Esophagus muscularis mucosa (tissue), 4 donors: ENCODE data around the gene ANKRD16. TPM values are rescaled to one million over a fixed set of nuclear protein-coding genes. Genes with fewer than 3 reads are reported as not detected.

Experiments
- DNase-seq: peaks from one replicate; pipeline ENCODE4 v3.0.0-alpha.2; 2017; ENCODE audit errors: extremely low spot score
- H3K27ac ChIP-seq, 4 donors: fragments of 200-600 bp; sonication (generic); replicated peaks in 1 of 4; 1 replicate in 3 of 4; 2 replicates in 1 of 4; pipeline ENCODE4 v1.5.1; 2016 to 2019; ENCODE audit warnings: mild to moderate bottlenecking in 1 of 4
- H3K27me3 ChIP-seq, 4 donors: fragments of 200-600 bp; sonication (generic); one replicate each; pipeline versions ENCODE4 v1.5.1 to v1.6.0; 2016 to 2019
- H3K36me3 ChIP-seq, 4 donors: fragments of 200-600 bp; sonication (generic); one replicate each; pipeline ENCODE4 v1.5.1; 2016 to 2019
- H3K4me1 ChIP-seq, 4 donors: fragments of 200-600 bp; sonication (generic); one replicate each; pipeline ENCODE4 v1.5.1; 2016 to 2019
- H3K4me3 ChIP-seq, 4 donors: fragments of 200-600 bp; sonication (generic); 1 replicate in 2 of 4; 2 replicates in 2 of 4; pipeline ENCODE4 v1.5.1; 2016 to 2019; ENCODE audit warnings: mild to moderate bottlenecking in 4 of 4, moderate library complexity in 1 of 4
- H3K9me3 ChIP-seq, 4 donors: fragments of 200-600 bp; sonication (generic); 1 replicate in 3 of 4; 2 replicates in 1 of 4; pipeline ENCODE4 v1.5.1; 2016 to 2019
- EP300 ChIP-seq: sonication (generic); formaldehyde crosslinking; IDR thresholded peaks from one replicate; pipeline ENCODE4 v1.6.1; 2017; ENCODE audit warnings: antibody characterized with exemption
- POLR2A ChIP-seq: fragments of 450-650 bp; IDR thresholded peaks from one replicate; pipeline ENCODE4 v1.6.1; 2017; ENCODE audit warnings: antibody characterized with exemption, moderate library complexity, mild to moderate bottlenecking, low read depth
- POLR2AphosphoS5 ChIP-seq, 2 donors: sonication (generic); formaldehyde crosslinking; IDR thresholded peaks; one replicate each; pipeline ENCODE4 v1.6.1; 2017; ENCODE audit warnings: antibody characterized with exemption in 2 of 2
- WGBS: methylation state at CpG from one replicate; pipeline ENCODE4 v1.1.5; 2018; 5-methylcytosine and 5-hydroxymethylcytosine counted together
- intact Hi-C: fragments of 100-400 bp; cut with DNase I; formaldehyde crosslinking; loops from one replicate; pipeline ENCODE4 v1.15.1; 2023
- total RNA-seq, 4 donors: library from RNA; depleted of rRNA; stranded (reverse); fragments of >200 nt; gene quantifications; one replicate each; pipeline versions ENCODE4 v1.1.0 to v1.2.1, GENCODE V29; 2016
- TF ChIP-seq, protein P1 (sequence below), 3 experiments: fragments of 200-600 bp in 2 of 3; fragments of 450-650 bp in 1 of 3; sonication (generic) in 2 of 3; IDR thresholded peaks; one replicate each; pipeline ENCODE4 v1.5.1; 2017 to 2019; ENCODE audit warnings: antibody characterized with exemption in 3 of 3, mild to moderate bottlenecking in 2 of 3, moderate library complexity in 1 of 3

Gene ANKRD16
- total RNA-seq, 4 donors from 2014 or later = 5.1 to 9.0 (median 5.9) TPM

- Histone ChIP-seq H3K27me3 (no peaks in the 10 kb centered on the region), H3K9me3 (no peaks in the 10 kb centered on the region), H3K27ac (no peak overlapping the region), H3K36me3 (peaks cover 30 to 99% (median 86%) of the 10 kb centered on the region in 4 donors), H3K4me1 (peaks cover 0 to 5% (median 0%) of the 10 kb centered on the region in 4 donors), H3K4me3 (no peak overlapping the region)
- no peak for DNase-seq
- intact Hi-C loops = no loop called here
- TF ChIP-seq, protein P1, sequence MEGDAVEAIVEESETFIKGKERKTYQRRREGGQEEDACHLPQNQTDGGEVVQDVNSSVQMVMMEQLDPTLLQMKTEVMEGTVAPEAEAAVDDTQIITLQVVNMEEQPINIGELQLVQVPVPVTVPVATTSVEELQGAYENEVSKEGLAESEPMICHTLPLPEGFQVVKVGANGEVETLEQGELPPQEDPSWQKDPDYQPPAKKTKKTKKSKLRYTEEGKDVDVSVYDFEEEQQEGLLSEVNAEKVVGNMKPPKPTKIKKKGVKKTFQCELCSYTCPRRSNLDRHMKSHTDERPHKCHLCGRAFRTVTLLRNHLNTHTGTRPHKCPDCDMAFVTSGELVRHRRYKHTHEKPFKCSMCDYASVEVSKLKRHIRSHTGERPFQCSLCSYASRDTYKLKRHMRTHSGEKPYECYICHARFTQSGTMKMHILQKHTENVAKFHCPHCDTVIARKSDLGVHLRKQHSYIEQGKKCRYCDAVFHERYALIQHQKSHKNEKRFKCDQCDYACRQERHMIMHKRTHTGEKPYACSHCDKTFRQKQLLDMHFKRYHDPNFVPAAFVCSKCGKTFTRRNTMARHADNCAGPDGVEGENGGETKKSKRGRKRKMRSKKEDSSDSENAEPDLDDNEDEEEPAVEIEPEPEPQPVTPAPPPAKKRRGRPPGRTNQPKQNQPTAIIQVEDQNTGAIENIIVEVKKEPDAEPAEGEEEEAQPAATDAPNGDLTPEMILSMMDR (IDR thresholded peaks at IDR 0.05) = no peak
- no peak for TF ChIP-seq EP300
- no peak for TF ChIP-seq POLR2AphosphoS5 (IDR thresholded peaks at IDR 0.05)
- no peak for TF ChIP-seq POLR2A
- whole genome bisulfite sequencing = 94% methylated on average over 14 of the region's 14 CpGs
Measured at GRCh38 chr10:5933909-5934546, 44.3 kb upstream of the ANKRD16 start.

- no peaks in the 10 kb centered on the region for H3K27me3 ChIP-seq
- no peak for DNase-seq
- peaks cover 0 to 5% (median 0%) of the 10 kb centered on the region in 4 donors for H3K4me1 ChIP-seq
- WGBS = 82% methylated on average over 5 of the region's 5 CpGs
- intact Hi-C loops = no loop called here
- no peaks in the 10 kb centered on the region for H3K9me3 ChIP-seq
- TF ChIP-seq EP300 = no peak
- TF ChIP-seq, protein P1 (IDR thresholded peaks at IDR 0.05) = no peak
- TF ChIP-seq POLR2A = no peak
- peak; percentile 31 to 37 for TF ChIP-seq POLR2AphosphoS5 (IDR thresholded peaks at IDR 0.05)
- no peak overlapping the region for H3K4me3 ChIP-seq
- no peak overlapping the region for H3K27ac ChIP-seq
- peaks cover 34 to 99% (median 87%) of the 10 kb centered on the region in 4 donors for H3K36me3 ChIP-seq
Measured at GRCh38 chr10:5932345-5932744, 42.7 kb upstream of the ANKRD16 start.

DNA sequence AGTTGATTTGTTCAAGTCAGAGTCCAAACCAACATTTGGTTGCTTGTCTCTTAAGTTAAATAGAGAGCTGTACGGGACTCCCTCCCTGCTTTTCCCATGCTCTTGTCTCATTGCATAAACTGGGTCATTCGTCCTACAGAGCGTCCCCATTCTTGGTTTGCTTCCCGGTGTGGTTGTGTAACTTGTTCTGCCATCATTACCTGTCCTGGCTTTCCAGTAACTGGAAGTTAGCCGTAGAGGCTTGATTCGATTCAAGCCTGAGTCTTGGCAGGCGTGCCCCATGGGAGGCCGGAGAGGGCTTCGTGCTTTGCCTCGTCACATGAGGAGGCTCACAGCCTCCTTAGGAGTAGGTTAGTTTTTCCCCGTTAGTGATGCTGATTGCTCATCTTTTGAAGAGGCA, 40.6 kb upstream of the ANKRD16 start:
- WGBS = 83% methylated on average over 11 of the region's 11 CpGs
- H3K27me3 ChIP-seq = no peaks in the 10 kb centered on the region
- H3K9me3 ChIP-seq = no peaks in the 10 kb centered on the region
- TF ChIP-seq, protein P1 (IDR thresholded peaks at IDR 0.05) = no peak
- no peak overlapping the region for H3K27ac ChIP-seq
- H3K4me1 ChIP-seq = peaks cover 0 to 5% (median 1%) of the 10 kb centered on the region in 4 donors
- intact Hi-C loops = no loop called here
- H3K36me3 ChIP-seq = peaks cover 39 to 99% (median 87%) of the 10 kb centered on the region in 4 donors
- no peak overlapping the region for H3K4me3 ChIP-seq
- DNase-seq = no peak

- Histone ChIP-seq H3K9me3 (no peaks in the 10 kb centered on the region), H3K27ac (no peak overlapping the region), H3K27me3 (no peaks in the 10 kb centered on the region), H3K4me3 (no peak overlapping the region), H3K4me1 (peaks cover 0 to 5% (median 1%) of the 10 kb centered on the region in 4 donors), H3K36me3 (peaks cover 46 to 99% (median 87%) of the 10 kb centered on the region in 4 donors)
- intact Hi-C loops = no loop called here
- TF ChIP-seq, protein P1 (IDR thresholded peaks at IDR 0.05) = no peak
- TF ChIP-seq EP300 = no peak
- no peak for TF ChIP-seq POLR2A
- TF ChIP-seq POLR2AphosphoS5 (IDR thresholded peaks at IDR 0.05) = no peak
- DNase-seq = no peak
- WGBS = 77% methylated on average over 8 of the region's 8 CpGs
Measured at GRCh38 chr10:5929442-5929841, 39.7 kb upstream of the ANKRD16 start.

- intact Hi-C loops = no loop called here
- peaks cover 66 to 100% (median 97%) of the 10 kb centered on the region in 4 donors for H3K36me3 ChIP-seq
- peak overlapping the region in 1 of 4 donors; percentile 8 for H3K27ac ChIP-seq
- H3K27me3 ChIP-seq = no peaks in the 10 kb centered on the region
- H3K9me3 ChIP-seq = no peaks in the 10 kb centered on the region
- DNase-seq = no peak
- TF ChIP-seq POLR2AphosphoS5 (IDR thresholded peaks at IDR 0.05) = no peak
- no peak for TF ChIP-seq EP300
- TF ChIP-seq, protein P1 (IDR thresholded peaks at IDR 0.05) = no peak
- no peak for TF ChIP-seq POLR2A
- 72% methylated on average over 8 of the region's 8 CpGs for WGBS
- H3K4me1 ChIP-seq = peaks cover 0 to 3% (median 0%) of the 10 kb centered on the region in 4 donors
- H3K4me3 ChIP-seq = no peak overlapping the region
Measured at GRCh38 chr10:5927306-5927705, 37.6 kb upstream of the ANKRD16 start.
